ES-I3 (cell line): ENCODE results near the gene TSPAN18.
"Not testable (repeated sequence)": the region's sequence is repeated elsewhere in the genome, so short reads cannot be mapped to it uniquely, and the experiment has no call there.

ENCODE experiments used
- H3K36me3 ChIP-seq: 2 replicates; pipeline ENCODE4 v1.6.1; 2013; ENCODE audit warnings: mild to moderate bottlenecking, low read length, control low read depth, moderate library complexity; ENCODE audit not compliant: insufficient read depth
- H3K4me1 ChIP-seq: 2 replicates; pipeline ENCODE4 v1.6.1; 2013; ENCODE audit warnings: mild to moderate bottlenecking, control low read depth, low read length; ENCODE audit not compliant: insufficient read depth
- H3K9ac ChIP-seq: 2 replicates; pipeline ENCODE4 v1.6.1; 2013; ENCODE audit warnings: low read depth, mild to moderate bottlenecking, low read length, moderate library complexity
- H3K9me3 ChIP-seq: 2 replicates; pipeline ENCODE4 v1.6.1; 2013; ENCODE audit warnings: mild to moderate bottlenecking, low read length, moderate library complexity; ENCODE audit not compliant: control insufficient read depth, insufficient read depth

Gene TSPAN18

GRCh38 chr11:44868455-44869421 lies 142.0 kb downstream of the TSPAN18 start:
- H3K36me3 ChIP-seq = no peaks in the 10 kb centered on the region
- H3K9ac ChIP-seq = no peak overlapping the region
- H3K4me1 ChIP-seq = peaks cover 11% of the 10 kb centered on the region
- no peaks in the 10 kb centered on the region for H3K9me3 ChIP-seq

GRCh38 chr11:44870181-44870580 lies 143.4 kb downstream of the TSPAN18 start:
- H3K9me3 ChIP-seq = no peaks in the 10 kb centered on the region
- H3K4me1 ChIP-seq = peaks cover 14% of the 10 kb centered on the region

GRCh38 chr11:44870615-44871176 lies 143.9 kb downstream of the TSPAN18 start:
- H3K9ac ChIP-seq = no peak overlapping the region
- peaks cover 13% of the 10 kb centered on the region for H3K4me1 ChIP-seq
- H3K9me3 ChIP-seq = no peaks in the 10 kb centered on the region
- no peaks in the 10 kb centered on the region for H3K36me3 ChIP-seq

More at GRCh38 chr11:44870181-44870580, 143.4 kb downstream of the TSPAN18 start:
- H3K9ac ChIP-seq = no peak overlapping the region
- H3K36me3 ChIP-seq = no peaks in the 10 kb centered on the region

GRCh38 chr11:44871682-44872081 lies 144.9 kb downstream of the TSPAN18 start:
- not testable (repeated sequence) for H3K36me3 ChIP-seq, H3K4me1 ChIP-seq, H3K9me3 ChIP-seq, H3K9ac ChIP-seq

GRCh38 chr11:44872556-44872955 lies 145.8 kb downstream of the TSPAN18 start:
- Histone ChIP-seq H3K9me3 (no peaks in the 10 kb centered on the region), H3K9ac (no peak overlapping the region), H3K4me1 (peaks cover 15% of the 10 kb centered on the region; the same call in 1 of the 2 replicates), H3K36me3 (no peaks in the 10 kb centered on the region)

GRCh38 chr11:44873537-44873936 lies 146.8 kb downstream of the TSPAN18 start:
- no peaks in the 10 kb centered on the region for H3K36me3 ChIP-seq
- H3K4me1 ChIP-seq = peaks cover 24% of the 10 kb centered on the region
- no peaks in the 10 kb centered on the region for H3K9me3 ChIP-seq
- no peak overlapping the region for H3K9ac ChIP-seq

- Histone ChIP-seq H3K36me3 (no peaks in the 10 kb centered on the region), H3K9ac (no peak overlapping the region), H3K9me3 (no peaks in the 10 kb centered on the region), H3K4me1 (peaks cover 31% of the 10 kb centered on the region)
These were observed 147.5 kb downstream of the TSPAN18 start for GRCh38 chr11:44874284-44874683.

- Histone ChIP-seq H3K4me1 (peaks cover 31% of the 10 kb centered on the region), H3K36me3 (no peaks in the 10 kb centered on the region), H3K9ac (no peak overlapping the region), H3K9me3 (no peaks in the 10 kb centered on the region)
These were observed 148.3 kb downstream of the TSPAN18 start for GRCh38 chr11:44875037-44875436.

GRCh38 chr11:44876194-44876723 lies 149.5 kb downstream of the TSPAN18 start:
- H3K9ac ChIP-seq = no peak overlapping the region
- H3K36me3 ChIP-seq = no peaks in the 10 kb centered on the region
- H3K9me3 ChIP-seq = no peaks in the 10 kb centered on the region
- H3K4me1 ChIP-seq = peaks cover 31% of the 10 kb centered on the region

- Histone ChIP-seq H3K4me1 (peaks cover 31% of the 10 kb centered on the region), H3K9ac (no peak overlapping the region), H3K9me3 (no peaks in the 10 kb centered on the region), H3K36me3 (no peaks in the 10 kb centered on the region)
These were observed 150.1 kb downstream of the TSPAN18 start for GRCh38 chr11:44876906-44877305.

GRCh38 chr11:44877571-44878497 lies 151.1 kb downstream of the TSPAN18 start:
- no peak overlapping the region for H3K9ac ChIP-seq
- no peaks in the 10 kb centered on the region for H3K36me3 ChIP-seq
- peaks cover 31% of the 10 kb centered on the region for H3K4me1 ChIP-seq
- H3K9me3 ChIP-seq = no peaks in the 10 kb centered on the region

- Histone ChIP-seq H3K9me3 (no peaks in the 10 kb centered on the region), H3K9ac (no peak overlapping the region), H3K4me1 (peaks cover 34% of the 10 kb centered on the region), H3K36me3 (no peaks in the 10 kb centered on the region)
These were observed 151.9 kb downstream of the TSPAN18 start for GRCh38 chr11:44878711-44879110.

GRCh38 chr11:44879432-44879831 lies 152.7 kb downstream of the TSPAN18 start:
- peaks cover 34% of the 10 kb centered on the region for H3K4me1 ChIP-seq
- no peak overlapping the region for H3K9ac ChIP-seq
- no peaks in the 10 kb centered on the region for H3K36me3 ChIP-seq
- H3K9me3 ChIP-seq = no peaks in the 10 kb centered on the region

- H3K4me1 ChIP-seq = peaks cover 35% of the 10 kb centered on the region
- H3K9me3 ChIP-seq = no peaks in the 10 kb centered on the region
- no peak overlapping the region for H3K9ac ChIP-seq
- H3K36me3 ChIP-seq = no peaks in the 10 kb centered on the region
These were observed 153.7 kb downstream of the TSPAN18 start for GRCh38 chr11:44880511-44880910.
